ENCODE data around the gene ARHGEF2. TPM values are rescaled to one million over a fixed set of nuclear protein-coding genes. Genes with fewer than 3 reads are reported as not detected.
A peak's percentile ranks its signal among the peaks of the same experiment; 100 is the strongest.

The ARHGEF2 gene
- total RNA-seq, 1 experiment from 2014 or later, result 85.1 TPM

- Histone ChIP-seq H3K9ac (ENCODE audit: low read length) (peak overlapping the region; percentile 97), H2AFZ (ENCODE audit: low read length) (no peak overlapping the region), H3K9me3 (ENCODE audit: low read length) (no peaks in the 10 kb centered on the region), H3K9me2 (replicated peaks; ENCODE audit: insufficient read depth, low read length) (no peaks in the 10 kb centered on the region), H3K4me1 (ENCODE audit: low read length) (peaks cover 85% of the 10 kb centered on the region), H3K79me2 (ENCODE audit: low read length) (peaks cover 90% of the 10 kb centered on the region), H3K4me2 (ENCODE audit: low read depth, low read length, poor library complexity, severe bottlenecking) (peak overlapping the region; percentile 89), H3K36me3 (ENCODE audit: insufficient read depth, low read length) (peaks cover 12% of the 10 kb centered on the region), H3K4me3 (ENCODE audit: low read length) (peak overlapping the region; percentile 91), H3K27me3 (ENCODE audit: low read length) (no peaks in the 10 kb centered on the region), H4K20me1 (ENCODE audit: insufficient read depth, low read depth, low read length) (peaks cover 41% of the 10 kb centered on the region), H3K27ac (ENCODE audit: low read length) (peak overlapping the region; percentile 96)
- DNase-seq, result peak; percentile 63
Observed at GRCh38 chr1:155977690-155978324, 540 bp downstream of the ARHGEF2 start.

- peaks cover 12% of the 10 kb centered on the region for H3K36me3 ChIP-seq (ENCODE audit: insufficient read depth, low read length)
- peak overlapping the region; percentile 89 for H3K4me2 ChIP-seq (ENCODE audit: low read depth, low read length, poor library complexity, severe bottlenecking)
- no peaks in the 10 kb centered on the region for H3K9me2 ChIP-seq (replicated peaks; ENCODE audit: insufficient read depth, low read length)
- H3K4me3 ChIP-seq (ENCODE audit: low read length), result peak overlapping the region; percentile 91
- peak overlapping the region; percentile 97 for H3K9ac ChIP-seq (ENCODE audit: low read length)
- H3K27me3 ChIP-seq (ENCODE audit: low read length), result no peaks in the 10 kb centered on the region
- DNase-seq, result peak; percentile 56
- peaks cover 85% of the 10 kb centered on the region for H3K4me1 ChIP-seq (ENCODE audit: low read length)
- no peak overlapping the region for H2AFZ ChIP-seq (ENCODE audit: low read length)
- H4K20me1 ChIP-seq (ENCODE audit: insufficient read depth, low read depth, low read length), result peaks cover 48% of the 10 kb centered on the region
- H3K79me2 ChIP-seq (ENCODE audit: low read length), result peaks cover 90% of the 10 kb centered on the region
- no peaks in the 10 kb centered on the region for H3K9me3 ChIP-seq (ENCODE audit: low read length)
- H3K27ac ChIP-seq (ENCODE audit: low read length), result peak overlapping the region; percentile 96
Observed at GRCh38 chr1:155976913-155977689, 1.2 kb downstream of the ARHGEF2 start.

GRCh38 chr1:155976062-155976912 is 2.1 kb downstream of the ARHGEF2 start:
- Histone ChIP-seq H3K4me2 (ENCODE audit: low read depth, low read length, poor library complexity, severe bottlenecking) (peak overlapping the region; percentile 89), H3K4me1 (ENCODE audit: low read length) (peaks cover 85% of the 10 kb centered on the region), H3K4me3 (ENCODE audit: low read length) (peak overlapping the region; percentile 91), H3K9me2 (replicated peaks; ENCODE audit: insufficient read depth, low read length) (no peaks in the 10 kb centered on the region), H3K27ac (ENCODE audit: low read length) (peak overlapping the region; percentile 96), H3K79me2 (ENCODE audit: low read length) (peaks cover 94% of the 10 kb centered on the region), H3K36me3 (ENCODE audit: insufficient read depth, low read length) (peaks cover 12% of the 10 kb centered on the region), H3K27me3 (ENCODE audit: low read length) (no peaks in the 10 kb centered on the region), H2AFZ (ENCODE audit: low read length) (no peak overlapping the region), H3K9me3 (ENCODE audit: low read length) (no peaks in the 10 kb centered on the region), H3K9ac (ENCODE audit: low read length) (peak overlapping the region; percentile 97), H4K20me1 (ENCODE audit: insufficient read depth, low read depth, low read length) (peaks cover 51% of the 10 kb centered on the region)
- peak; percentile 84 for DNase-seq

- peaks cover 51% of the 10 kb centered on the region for H4K20me1 ChIP-seq (ENCODE audit: insufficient read depth, low read depth, low read length)
- peak overlapping the region; percentile 96 for H3K27ac ChIP-seq (ENCODE audit: low read length)
- H3K4me2 ChIP-seq (ENCODE audit: low read depth, low read length, poor library complexity, severe bottlenecking), result peak overlapping the region; percentile 89
- peaks cover 97% of the 10 kb centered on the region for H3K79me2 ChIP-seq (ENCODE audit: low read length)
- H3K9ac ChIP-seq (ENCODE audit: low read length), result peak overlapping the region; percentile 97
- no peaks in the 10 kb centered on the region for H3K9me2 ChIP-seq (replicated peaks; ENCODE audit: insufficient read depth, low read length)
- DNase-seq, result no peak
- H3K4me3 ChIP-seq (ENCODE audit: low read length), result peak overlapping the region; percentile 91
- H3K4me1 ChIP-seq (ENCODE audit: low read length), result peaks cover 85% of the 10 kb centered on the region
- no peaks in the 10 kb centered on the region for H3K27me3 ChIP-seq (ENCODE audit: low read length)
- no peaks in the 10 kb centered on the region for H3K9me3 ChIP-seq (ENCODE audit: low read length)
- H2AFZ ChIP-seq (ENCODE audit: low read length), result no peak overlapping the region
- peaks cover 12% of the 10 kb centered on the region for H3K36me3 ChIP-seq (ENCODE audit: insufficient read depth, low read length)
Observed at GRCh38 chr1:155975375-155976061, 2.8 kb downstream of the ARHGEF2 start.

GRCh38 chr1:155974208-155975115 is 3.9 kb downstream of the ARHGEF2 start:
- H3K9me2 ChIP-seq (replicated peaks; ENCODE audit: insufficient read depth, low read length), result no peaks in the 10 kb centered on the region
- peaks cover 81% of the 10 kb centered on the region for H3K4me1 ChIP-seq (ENCODE audit: low read length)
- no peak for DNase-seq
- H3K27ac ChIP-seq (ENCODE audit: low read length), result peak overlapping the region; percentile 96
- peaks cover 21% of the 10 kb centered on the region for H3K36me3 ChIP-seq (ENCODE audit: insufficient read depth, low read length)
- H4K20me1 ChIP-seq (ENCODE audit: insufficient read depth, low read depth, low read length), result peaks cover 61% of the 10 kb centered on the region
- no peaks in the 10 kb centered on the region for H3K27me3 ChIP-seq (ENCODE audit: low read length)
- H2AFZ ChIP-seq (ENCODE audit: low read length), result no peak overlapping the region
- peak overlapping the region; percentile 91; the same call in 1 of the 2 replicates for H3K4me3 ChIP-seq (ENCODE audit: low read length)
- H3K9me3 ChIP-seq (ENCODE audit: low read length), result no peaks in the 10 kb centered on the region
- peaks cover 97% of the 10 kb centered on the region for H3K79me2 ChIP-seq (ENCODE audit: low read length)
- H3K4me2 ChIP-seq (ENCODE audit: low read depth, low read length, poor library complexity, severe bottlenecking), result peak overlapping the region; percentile 89
- H3K9ac ChIP-seq (ENCODE audit: low read length), result peak overlapping the region; percentile 97

- Histone ChIP-seq H3K4me3 (ENCODE audit: low read length) (no peak overlapping the region), H3K4me1 (ENCODE audit: low read length) (peaks cover 76% of the 10 kb centered on the region), H3K79me2 (ENCODE audit: low read length) (peaks cover 97% of the 10 kb centered on the region), H4K20me1 (ENCODE audit: insufficient read depth, low read depth, low read length) (peaks cover 67% of the 10 kb centered on the region), H3K9me3 (ENCODE audit: low read length) (no peaks in the 10 kb centered on the region), H3K27me3 (ENCODE audit: low read length) (no peaks in the 10 kb centered on the region), H3K9ac (ENCODE audit: low read length) (no peak overlapping the region), H3K4me2 (ENCODE audit: low read depth, low read length, poor library complexity, severe bottlenecking) (peak overlapping the region; percentile 89), H3K9me2 (replicated peaks; ENCODE audit: insufficient read depth, low read length) (no peaks in the 10 kb centered on the region), H3K27ac (ENCODE audit: low read length) (peak overlapping the region; percentile 96; the same call in 1 of the 2 replicates), H2AFZ (ENCODE audit: low read length) (no peak overlapping the region), H3K36me3 (ENCODE audit: insufficient read depth, low read length) (peaks cover 25% of the 10 kb centered on the region)
- DNase-seq, result no peak
Observed at GRCh38 chr1:155973723-155974122, 4.6 kb downstream of the ARHGEF2 start.

All from Karpas-422 (cell line).